Prostate gland (tissue), 2 donors: ENCODE results near the gene ADPRM. TPM values are rescaled to one million over a fixed set of nuclear protein-coding genes. Genes with fewer than 3 reads are reported as not detected.

Experiments used
- DNase-seq: peaks from one replicate; pipeline ENCODE4 v3.0.0-alpha.2; 2019; ENCODE audit warnings: low spot score
- H3K27ac ChIP-seq, 2 donors: fragments of 200-600 bp; sonication (generic); 2 replicates each; pipeline ENCODE4 v1.5.1; 2017 to 2019
- H3K27me3 ChIP-seq: fragments of 200-600 bp; sonication (generic); replicated peaks from 2 replicates; pipeline ENCODE4 v1.5.1; 2019; ENCODE audit not compliant: insufficient read depth
- H3K36me3 ChIP-seq, 2 donors: fragments of 200-600 bp; sonication (generic); 1 replicate in 1 of 2; 2 replicates in 1 of 2; pipeline versions ENCODE4 v1.5.1 to v1.8.1; 2017 to 2019
- H3K4me1 ChIP-seq: fragments of 200-600 bp; sonication (generic); replicated peaks from 2 replicates; pipeline ENCODE4 v1.5.1; 2019
- H3K4me3 ChIP-seq, 2 donors: fragments of 200-600 bp; sonication (generic); 2 replicates each; pipeline ENCODE4 v1.5.1; 2017 to 2019
- H3K9me3 ChIP-seq: fragments of 200-600 bp; sonication (generic); 2 replicates; pipeline ENCODE4 v1.5.1; 2017
- POLR2A ChIP-seq: fragments of 450-650 bp; IDR thresholded peaks from one replicate; pipeline ENCODE4 v1.6.1; 2016; ENCODE audit warnings: antibody characterized with exemption, mild to moderate bottlenecking
- POLR2AphosphoS5 ChIP-seq: sonication (generic); formaldehyde crosslinking; IDR thresholded peaks from one replicate; pipeline ENCODE4 v1.6.1; 2017; ENCODE audit warnings: antibody characterized with exemption
- WGBS: methylation state at CpG from one replicate; pipeline ENCODE4 v1.1.5; 2018; 5-methylcytosine and 5-hydroxymethylcytosine counted together
- intact Hi-C: fragments of 100-400 bp; cut with DNase I; formaldehyde crosslinking; loops from one replicate; pipeline ENCODE4 v1.14.2; 2022
- total RNA-seq, 2 donors: library from RNA; depleted of rRNA; stranded (reverse); fragments of >200 nt; gene quantifications; one replicate each; pipeline ENCODE4 v1.1.0, GENCODE V29; 2016
- TF ChIP-seq, protein P1 (sequence below), 4 experiments: fragments of 200-600 bp in 2 of 4; fragments of 450-650 bp in 2 of 4; sonication (generic) in 2 of 4; IDR thresholded peaks; 1 replicate in 3 of 4; 2 replicates in 1 of 4; pipeline ENCODE4 v1.5.1; 2016 to 2019; ENCODE audit warnings: antibody characterized with exemption in 4 of 4, mild to moderate bottlenecking in 2 of 4, moderate library complexity in 2 of 4

Gene ADPRM
- total RNA-seq, 2 donors from 2014 or later: 9.7 to 23.1 TPM

DNA sequence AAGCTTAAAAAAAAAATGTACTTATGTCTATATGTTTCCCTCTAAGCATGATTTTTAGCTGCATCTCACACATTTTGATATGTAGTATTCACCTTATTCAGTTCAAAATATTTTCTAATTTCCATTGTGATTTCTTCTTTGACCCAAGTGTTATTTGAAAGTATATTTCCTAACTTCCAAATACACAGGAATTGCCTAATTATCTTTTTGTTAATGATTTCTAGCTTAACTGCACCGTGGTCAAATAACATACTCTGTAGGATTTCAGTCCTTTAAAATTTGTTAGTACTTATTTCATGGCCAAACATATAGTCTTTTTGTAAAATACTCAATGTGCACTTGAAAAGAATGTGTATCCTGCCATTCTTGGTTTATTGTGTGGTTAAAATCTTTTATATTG, 21.2 kb downstream of the ADPRM start:
- 91% methylated on average over 1 of the region's 1 CpG for WGBS
- H3K9me3 ChIP-seq: no peaks in the 10 kb centered on the region
- H3K4me3 ChIP-seq: no peak overlapping the region
- intact Hi-C loops: no loop called here
- H3K27me3 ChIP-seq: no peaks in the 10 kb centered on the region
- H3K4me1 ChIP-seq: no peaks in the 10 kb centered on the region
- TF ChIP-seq POLR2A: no peak
- TF ChIP-seq POLR2AphosphoS5: no peak
- TF ChIP-seq, protein P1, sequence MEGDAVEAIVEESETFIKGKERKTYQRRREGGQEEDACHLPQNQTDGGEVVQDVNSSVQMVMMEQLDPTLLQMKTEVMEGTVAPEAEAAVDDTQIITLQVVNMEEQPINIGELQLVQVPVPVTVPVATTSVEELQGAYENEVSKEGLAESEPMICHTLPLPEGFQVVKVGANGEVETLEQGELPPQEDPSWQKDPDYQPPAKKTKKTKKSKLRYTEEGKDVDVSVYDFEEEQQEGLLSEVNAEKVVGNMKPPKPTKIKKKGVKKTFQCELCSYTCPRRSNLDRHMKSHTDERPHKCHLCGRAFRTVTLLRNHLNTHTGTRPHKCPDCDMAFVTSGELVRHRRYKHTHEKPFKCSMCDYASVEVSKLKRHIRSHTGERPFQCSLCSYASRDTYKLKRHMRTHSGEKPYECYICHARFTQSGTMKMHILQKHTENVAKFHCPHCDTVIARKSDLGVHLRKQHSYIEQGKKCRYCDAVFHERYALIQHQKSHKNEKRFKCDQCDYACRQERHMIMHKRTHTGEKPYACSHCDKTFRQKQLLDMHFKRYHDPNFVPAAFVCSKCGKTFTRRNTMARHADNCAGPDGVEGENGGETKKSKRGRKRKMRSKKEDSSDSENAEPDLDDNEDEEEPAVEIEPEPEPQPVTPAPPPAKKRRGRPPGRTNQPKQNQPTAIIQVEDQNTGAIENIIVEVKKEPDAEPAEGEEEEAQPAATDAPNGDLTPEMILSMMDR (IDR thresholded peaks at IDR 0.05): no peak
- DNase-seq: no peak
- H3K36me3 ChIP-seq: no peaks in the 10 kb centered on the region
- H3K27ac ChIP-seq: no peak overlapping the region

DNA sequence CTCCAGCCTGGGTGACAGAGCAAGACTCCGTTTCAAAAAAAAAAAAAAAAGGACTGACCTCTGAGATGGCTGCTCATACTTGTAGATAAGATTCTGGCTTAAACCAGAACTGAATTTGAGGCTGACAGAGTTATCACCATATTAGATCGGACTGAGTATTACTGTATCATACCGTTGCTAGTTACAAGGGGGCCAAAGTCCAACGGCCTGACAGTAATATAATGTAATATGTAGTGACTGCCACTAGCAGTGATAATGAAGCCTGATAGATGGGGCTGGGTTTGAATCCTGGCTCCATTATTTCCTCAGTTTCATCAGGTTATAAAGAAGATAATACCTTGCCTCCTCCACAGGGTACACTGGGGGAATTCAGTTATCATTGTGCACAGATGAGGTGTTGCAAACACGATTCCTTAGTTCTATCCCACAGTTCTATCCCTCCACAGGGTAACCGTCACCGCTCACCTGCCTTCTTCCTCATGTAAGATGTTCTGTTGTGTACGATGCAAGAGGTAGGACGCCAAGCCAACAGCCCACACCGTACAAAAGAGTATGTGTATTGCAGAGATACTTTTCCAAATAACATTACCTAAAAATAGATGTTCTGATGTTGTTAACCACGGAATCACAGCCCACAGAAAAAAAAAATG, 27.3 kb downstream of the ADPRM start:
- intact Hi-C loops: no loop called here
- 89% methylated on average over 11 of the region's 11 CpGs for WGBS
- no peak for DNase-seq
- H3K27ac ChIP-seq: no peak overlapping the region
- no peaks in the 10 kb centered on the region for H3K27me3 ChIP-seq
- H3K36me3 ChIP-seq: no peaks in the 10 kb centered on the region
- H3K4me3 ChIP-seq: no peak overlapping the region
- no peak for TF ChIP-seq POLR2A
- TF ChIP-seq, protein P1 (IDR thresholded peaks at IDR 0.05): no peak
- TF ChIP-seq POLR2AphosphoS5: no peak
- no peaks in the 10 kb centered on the region for H3K9me3 ChIP-seq
- H3K4me1 ChIP-seq: peaks cover 3% of the 10 kb centered on the region

GRCh38 chr17:10725262-10725661, 27.9 kb downstream of the ADPRM start:
- Histone ChIP-seq H3K27me3 (no peaks in the 10 kb centered on the region), H3K36me3 (no peaks in the 10 kb centered on the region), H3K4me3 (no peak overlapping the region), H3K4me1 (peaks cover 3% of the 10 kb centered on the region), H3K27ac (peak overlapping the region in 1 of 2 donors; percentile 20), H3K9me3 (no peaks in the 10 kb centered on the region)
- intact Hi-C loops: no loop called here
- DNase-seq: no peak
- WGBS: 85% methylated on average over 3 of the region's 3 CpGs
- TF ChIP-seq, protein P1 (IDR thresholded peaks at IDR 0.05): no peak
- TF ChIP-seq POLR2AphosphoS5 (no peak), POLR2A (no peak)

DNA sequence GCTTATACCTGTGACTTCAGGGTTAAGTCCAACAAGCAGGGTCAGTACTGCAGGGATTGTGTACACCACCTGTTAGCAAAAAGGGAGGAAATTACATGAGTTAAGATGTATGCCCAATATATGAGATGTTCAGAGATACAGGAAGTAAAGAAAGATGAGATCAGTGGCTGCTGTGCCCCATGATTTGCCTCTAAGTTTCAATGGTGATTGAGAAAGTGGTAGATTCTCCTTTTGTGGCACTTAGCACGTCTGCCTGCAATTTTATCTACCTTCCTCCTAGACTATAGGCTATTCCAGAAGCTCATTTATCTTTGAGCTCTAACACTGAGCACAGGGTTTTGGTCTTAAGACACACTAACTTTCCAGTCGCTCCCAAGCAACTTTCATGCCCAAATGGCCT, 28.8 kb downstream of the ADPRM start:
- TF ChIP-seq, protein P1 (IDR thresholded peaks at IDR 0.05): no peak
- TF ChIP-seq POLR2A (no peak), POLR2AphosphoS5 (no peak)
- Histone ChIP-seq H3K4me3 (no peak overlapping the region), H3K4me1 (peaks cover 3% of the 10 kb centered on the region), H3K36me3 (no peaks in the 10 kb centered on the region), H3K27me3 (no peaks in the 10 kb centered on the region), H3K27ac (peak overlapping the region in 1 of 2 donors; percentile 30), H3K9me3 (no peaks in the 10 kb centered on the region)
- intact Hi-C loops: no loop called here
- WGBS: 80% methylated on average over 2 of the region's 2 CpGs
- DNase-seq: no peak

- Histone ChIP-seq H3K27me3 (no peaks in the 10 kb centered on the region), H3K4me3 (no peak overlapping the region), H3K36me3 (no peaks in the 10 kb centered on the region), H3K9me3 (no peaks in the 10 kb centered on the region), H3K4me1 (peaks cover 3% of the 10 kb centered on the region), H3K27ac (peak overlapping the region in 1 of 2 donors; percentile 30)
- DNase-seq: no peak
- 84% methylated on average over 5 of the region's 5 CpGs for WGBS
- intact Hi-C loops: no loop called here
- TF ChIP-seq, protein P1 (IDR thresholded peaks at IDR 0.05): no peak
- no peak for TF ChIP-seq POLR2AphosphoS5
- TF ChIP-seq POLR2A: no peak
Measured at GRCh38 chr17:10727192-10727591, 29.8 kb downstream of the ADPRM start.
